Measurements from ENCODE around the gene NCOA7.
A peak's percentile ranks its signal among the peaks of the same experiment; 100 is the strongest.
"Not testable (repeated sequence)": the region's sequence is repeated elsewhere in the genome, so short reads cannot be mapped to it uniquely, and the experiment has no call there.

Gene NCOA7

DNA sequence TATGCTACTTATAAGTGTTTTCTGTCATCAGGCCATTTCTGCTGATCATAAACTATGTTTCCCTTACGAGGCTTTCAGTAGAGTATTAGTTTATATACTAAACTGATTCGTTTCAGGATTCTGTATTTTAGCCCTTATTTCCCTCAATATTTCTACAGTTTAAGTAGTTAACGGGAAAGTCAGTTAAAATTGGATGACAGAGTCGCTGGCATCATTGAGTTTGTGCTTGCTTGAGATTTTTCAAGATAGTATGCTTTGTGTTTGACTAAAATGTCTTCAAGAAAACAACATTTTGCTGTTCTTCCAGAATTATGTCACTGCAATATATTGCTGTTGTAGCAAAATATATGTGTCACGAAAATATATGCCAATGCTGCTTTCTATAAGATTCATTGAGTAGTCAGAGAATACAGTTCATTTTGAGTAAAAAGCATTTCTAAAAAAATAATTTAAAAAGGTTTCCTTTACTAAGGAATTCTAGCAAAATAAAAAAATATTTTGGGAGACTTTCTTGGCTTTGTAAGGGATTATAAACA lies 51.4 kb downstream of the NCOA7 start:
- no peak for DNase-seq

- DNase-seq = no peak
Measured at GRCh38 chr6:125843593-125843992, 52.8 kb downstream of the NCOA7 start.

DNA sequence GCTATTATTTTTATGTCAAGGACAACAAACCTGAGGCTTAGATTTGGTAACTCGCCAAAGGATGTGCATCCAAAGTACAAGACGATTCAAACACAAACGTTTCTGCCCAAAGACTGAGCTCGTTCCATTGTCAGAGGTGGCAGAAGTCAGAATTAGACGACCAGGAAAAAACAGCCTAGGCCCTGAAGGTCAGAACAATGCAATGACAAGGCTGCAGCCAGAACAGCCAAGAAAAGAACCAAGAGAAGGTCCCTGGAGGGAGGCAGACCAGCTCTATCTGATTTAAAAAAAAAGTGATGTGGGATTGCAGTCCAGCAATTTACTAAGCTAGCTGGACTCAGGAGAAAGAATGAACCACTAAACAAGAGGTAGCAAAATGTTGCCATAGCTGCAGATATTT lies 54.2 kb downstream of the NCOA7 start:
- DNase-seq = no peak

DNA sequence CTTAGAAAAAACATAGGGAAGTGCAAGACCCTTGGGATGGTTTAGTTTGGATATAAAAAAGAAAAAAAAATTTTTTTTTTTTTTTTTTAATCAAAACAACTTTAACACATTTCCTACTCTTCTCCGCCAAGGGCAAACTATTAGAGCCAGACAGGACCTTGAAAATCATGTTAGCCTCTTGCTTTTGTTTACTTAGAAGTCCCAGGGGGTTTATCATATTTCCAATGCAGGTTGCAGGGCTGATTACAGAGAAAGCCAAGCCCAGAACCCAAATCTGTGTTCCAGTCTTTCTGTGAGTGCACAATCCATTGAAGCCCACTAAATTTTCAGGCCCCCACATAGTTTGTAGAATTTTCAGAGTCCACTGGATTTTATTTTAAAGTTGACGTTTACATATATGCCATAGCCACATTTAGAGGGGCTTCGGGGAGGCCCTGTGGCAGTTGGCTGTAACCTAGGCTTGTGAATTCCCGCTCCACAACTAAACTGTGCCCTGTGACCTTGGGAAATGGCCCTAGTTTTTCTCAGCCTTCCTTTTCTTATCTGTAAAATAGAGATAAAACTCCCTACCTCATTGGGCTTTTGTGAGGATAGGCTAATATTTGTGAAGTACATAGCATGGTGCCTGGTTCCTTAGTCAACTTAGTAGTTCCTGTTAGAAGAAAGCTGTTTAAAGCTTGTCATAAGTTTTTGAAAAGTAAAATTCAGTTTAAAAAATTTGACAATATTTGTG lies 55.7 kb downstream of the NCOA7 start:
- no peak for DNase-seq

- not testable (repeated sequence) for DNase-seq
Measured at GRCh38 chr6:125848286-125848685, 57.5 kb downstream of the NCOA7 start.

DNA sequence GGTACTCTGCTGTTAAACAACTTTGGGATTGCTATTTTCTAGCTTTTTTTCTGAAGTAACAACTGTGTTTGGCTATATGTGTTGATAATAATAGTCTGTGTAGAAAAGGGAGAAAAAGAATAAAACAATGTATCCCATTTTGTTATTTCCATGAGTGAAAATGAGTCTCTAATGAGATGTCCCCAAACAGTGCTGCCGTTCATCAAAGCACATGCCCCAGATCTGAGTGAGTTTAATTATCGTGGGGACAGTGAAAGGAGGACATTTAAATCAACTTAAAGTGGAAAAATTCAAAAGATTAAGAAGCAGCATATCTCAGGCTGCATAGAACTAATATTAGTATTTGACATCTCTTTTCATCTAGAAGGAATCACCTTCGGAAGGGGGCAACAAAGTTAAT lies 59.6 kb downstream of the NCOA7 start:
- no peak for DNase-seq

- no peak for DNase-seq
Measured at GRCh38 chr6:125852587-125852986, 61.8 kb downstream of the NCOA7 start.

DNA sequence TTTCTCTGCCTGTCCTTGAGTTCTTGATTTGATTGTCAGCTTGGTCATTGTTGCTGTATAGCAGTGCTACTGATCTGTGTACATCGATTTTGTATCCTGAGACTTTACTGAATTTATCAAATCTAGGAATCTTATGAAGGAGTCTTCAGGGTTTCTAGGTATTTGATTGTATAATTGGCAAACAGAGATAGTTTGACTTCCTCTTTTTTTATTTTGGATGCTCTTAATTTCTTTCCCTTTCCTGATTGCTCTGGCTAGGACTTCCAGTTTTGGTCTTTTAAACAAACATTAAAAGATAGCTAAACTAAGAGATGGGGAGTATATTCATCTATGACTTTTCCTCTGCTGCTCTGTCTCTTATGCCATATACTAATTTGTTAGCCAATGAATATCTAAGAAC lies 62.4 kb downstream of the NCOA7 start:
- DNase-seq = no peak

- DNase-seq = no peak
Measured at GRCh38 chr6:125853756-125854155, 63.0 kb downstream of the NCOA7 start.

GRCh38 chr6:125854355-125854754 lies 63.6 kb downstream of the NCOA7 start:
- DNase-seq = no peak

GRCh38 chr6:125855783-125856182 lies 65.0 kb downstream of the NCOA7 start:
- no peak for DNase-seq

DNA sequence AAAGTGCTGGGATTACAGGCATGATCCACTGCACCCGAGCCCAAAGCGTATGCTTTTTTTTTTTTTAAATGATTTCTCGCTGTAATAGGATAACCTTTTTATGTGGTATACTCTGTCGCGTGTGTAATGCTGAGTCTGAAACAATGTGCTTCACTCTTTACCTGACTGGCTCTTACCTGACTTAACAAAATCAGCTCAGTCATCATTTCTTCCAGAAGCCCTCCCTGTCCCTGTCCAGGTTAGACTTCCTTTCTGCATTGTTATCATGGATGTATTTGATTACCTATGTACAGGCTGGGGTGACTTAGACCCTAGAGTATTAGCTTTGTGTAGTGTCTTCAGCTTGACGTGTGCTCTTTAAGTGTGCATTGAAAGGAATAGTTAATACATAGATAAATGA lies 67.1 kb downstream of the NCOA7 start:
- no peak for DNase-seq

DNA sequence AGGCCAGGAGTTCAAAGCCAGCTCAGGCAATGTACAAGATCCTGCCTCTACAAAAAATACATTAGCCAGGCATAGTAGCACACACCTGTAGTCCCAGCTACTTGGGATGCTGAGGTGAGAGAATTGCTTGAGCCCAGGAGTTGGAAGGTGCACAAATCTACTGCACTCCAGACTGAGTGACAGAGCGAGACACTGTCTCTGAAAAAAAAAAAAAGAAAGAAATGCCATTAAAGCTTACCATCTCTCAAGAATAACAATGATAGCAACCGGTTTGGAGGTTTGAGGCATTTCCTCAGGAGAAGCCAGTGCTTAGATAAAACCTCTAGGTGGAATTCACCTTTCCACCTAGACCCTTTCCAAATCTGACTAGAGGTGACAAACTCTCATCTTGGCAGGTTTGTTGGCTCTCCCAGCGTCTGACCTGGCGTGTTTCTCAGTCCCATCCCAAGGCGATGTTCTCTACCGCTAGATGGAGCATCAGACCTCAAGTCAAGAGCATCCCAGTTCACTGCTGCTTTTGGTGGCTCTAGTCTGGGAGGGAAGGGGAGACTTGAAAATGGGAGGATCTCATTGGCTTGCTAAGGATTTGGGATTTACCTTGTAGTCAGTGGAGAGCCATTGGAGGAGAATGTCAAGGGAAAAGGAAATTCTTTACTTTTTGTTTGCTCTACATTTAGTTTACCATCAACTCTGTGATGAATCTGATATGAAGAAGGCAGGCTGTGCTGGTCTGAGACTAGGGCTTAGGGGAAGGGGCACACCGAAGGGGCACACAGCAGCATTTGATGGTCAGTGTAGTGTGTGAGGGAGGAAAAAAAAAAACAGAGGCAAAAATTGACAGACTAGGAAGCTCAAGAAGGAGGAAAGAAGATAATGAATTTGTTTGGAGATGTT lies 67.9 kb downstream of the NCOA7 start:
- peak; percentile 38 for DNase-seq

GRCh38 chr6:125859727-125860126 lies 69.0 kb downstream of the NCOA7 start:
- no peak for DNase-seq

DNA sequence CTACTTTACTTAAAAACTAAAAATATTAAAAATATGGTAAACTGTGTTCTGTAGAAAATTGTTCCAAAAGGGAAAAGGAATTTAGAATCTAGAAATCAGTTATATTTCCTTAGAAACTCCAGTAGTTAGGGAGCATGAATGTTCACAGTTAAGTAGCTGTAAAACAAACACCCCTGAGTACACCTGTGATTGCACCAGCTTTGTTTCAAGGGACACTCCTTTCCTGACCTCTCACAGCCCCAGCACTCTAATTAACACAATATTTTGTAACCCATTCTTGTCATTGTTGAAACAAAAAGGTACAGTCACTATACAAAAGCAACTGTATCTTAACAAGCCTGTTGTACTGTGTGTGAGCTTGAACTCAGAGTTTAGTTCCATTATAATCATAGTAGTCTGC lies 72.3 kb downstream of the NCOA7 start:
- no peak for DNase-seq

- no peak for DNase-seq
Measured at GRCh38 chr6:125865015-125865414, 74.3 kb downstream of the NCOA7 start.

GRCh38 chr6:125866433-125866832 lies 75.7 kb downstream of the NCOA7 start:
- DNase-seq = no peak

DNA sequence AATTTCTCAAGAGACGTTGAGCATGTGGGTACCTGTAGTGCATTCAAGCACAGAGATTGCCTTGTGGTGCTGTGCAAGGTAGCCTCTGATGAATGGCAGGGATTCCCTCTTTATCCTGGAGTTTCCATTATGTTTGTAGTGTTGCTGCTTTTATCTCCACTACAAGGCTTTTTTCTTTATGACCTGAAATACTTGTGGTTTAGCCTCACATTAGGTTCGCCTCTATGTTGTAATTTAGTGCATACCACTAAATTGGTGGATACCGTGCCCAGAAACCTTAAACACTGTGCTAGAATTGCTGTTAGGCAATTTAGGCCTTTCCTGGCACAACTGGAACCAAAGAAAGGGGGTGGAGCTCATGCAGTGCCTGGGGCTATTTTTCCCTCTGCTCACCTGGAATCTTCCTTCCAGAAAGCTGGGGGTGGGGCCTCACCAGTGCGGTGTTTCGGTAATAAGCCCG lies 76.8 kb downstream of the NCOA7 start:
- DNase-seq = no peak

DNA sequence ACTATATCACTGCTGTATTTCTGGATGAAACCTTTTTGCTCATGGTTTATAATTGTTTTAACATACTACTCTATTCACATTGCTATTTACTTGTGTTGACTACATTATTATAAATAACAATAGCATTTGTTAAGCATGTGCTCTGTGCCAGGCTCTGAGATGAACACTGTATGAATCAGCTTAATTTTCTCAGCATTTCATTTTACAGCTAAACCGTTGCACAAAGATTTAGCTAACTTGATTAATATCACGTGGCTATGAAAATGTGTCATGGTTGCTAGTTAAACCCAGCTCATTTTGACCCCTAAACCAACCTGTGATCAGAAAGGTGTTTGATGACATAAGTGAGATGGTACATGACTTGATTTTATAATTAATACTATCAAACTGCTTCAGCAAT lies 77.5 kb downstream of the NCOA7 start:
- DNase-seq = no peak

DNA sequence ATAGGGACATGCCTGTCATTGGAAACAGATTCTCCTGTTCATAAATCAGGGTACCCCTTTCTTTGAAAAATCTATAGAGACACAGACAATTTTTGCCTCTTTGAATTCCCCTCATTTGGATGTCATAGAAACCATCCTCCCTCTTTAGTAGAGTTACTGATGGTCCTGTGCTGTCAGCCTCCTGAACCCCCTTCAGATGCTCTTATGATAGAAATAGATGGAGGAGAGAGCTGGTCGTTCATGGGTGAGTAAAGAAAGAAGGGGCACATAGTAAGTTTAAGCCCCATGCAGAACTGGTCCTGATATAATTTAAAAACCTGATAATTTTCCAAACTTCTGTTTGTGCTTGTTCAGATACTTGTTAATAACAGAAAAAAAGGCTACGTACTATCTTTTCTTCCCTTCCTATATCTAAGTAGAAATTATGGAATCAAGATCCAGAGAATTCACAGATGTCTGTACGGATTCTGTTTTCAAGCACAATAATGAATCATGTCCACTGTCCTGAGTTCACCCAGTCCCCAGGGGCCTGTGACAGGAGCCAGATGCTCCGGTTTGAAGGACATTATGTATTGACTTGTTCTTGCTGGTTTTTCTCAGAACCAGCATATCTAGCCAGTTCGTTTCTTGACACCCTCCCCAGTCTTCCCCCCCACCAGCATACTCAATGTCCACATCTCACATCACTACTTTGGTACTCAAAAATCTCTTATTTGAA lies 78.1 kb downstream of the NCOA7 start:
- no peak for DNase-seq

GRCh38 chr6:125869427-125869826 lies 78.7 kb downstream of the NCOA7 start:
- DNase-seq = no peak

DNA sequence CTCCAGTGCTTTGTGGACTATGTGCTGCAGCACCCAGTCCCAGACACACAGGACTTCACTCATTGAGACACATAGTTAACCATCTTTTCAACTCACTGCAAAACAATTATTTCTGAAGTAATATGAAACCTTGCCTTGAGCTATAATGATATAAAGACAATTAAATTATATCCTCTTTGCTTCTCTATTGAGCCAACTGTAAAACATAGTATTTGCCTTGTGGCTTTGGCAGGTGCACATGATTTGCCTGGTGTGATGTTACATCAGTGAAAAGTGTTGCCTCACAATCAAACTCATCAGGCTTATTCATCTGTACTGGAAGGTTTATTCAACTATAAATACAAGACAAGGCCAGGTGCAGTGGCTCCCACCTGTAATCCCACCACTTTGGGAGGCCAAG lies 80.6 kb downstream of the NCOA7 start:
- DNase-seq = no peak

GRCh38 chr6:125872259-125872921 lies 81.6 kb downstream of the NCOA7 start:
- no peak for DNase-seq

All from CD4-positive, alpha-beta T cell treated with Interleukin-21 for 1 hour (primary cell).